HT1080 (cell line): ENCODE results near the gene LIN7A. TPM values are rescaled to one million over a fixed set of nuclear protein-coding genes. Genes with fewer than 3 reads are reported as not detected.

ENCODE experiments used
- DNase-seq: peaks from one replicate; pipeline ENCODE4 v3.0.0-alpha.2; 2015; ENCODE audit warnings: low read depth
- small RNA-seq: library from RNA; depleted of rRNA; stranded (forward); fragments of <200 nt; gene quantifications from one replicate; pipeline ENCODE3, GENCODE V24; 2014
- total RNA-seq: library from RNA; depleted of rRNA; stranded (reverse); fragments of >200 nt; shearing (Covaris generic); gene quantifications from 2 replicates; pipeline ENCODE4 v1.2.3, GENCODE V29; 2014; rRNA removed

The LIN7A gene
- total RNA-seq, 1 experiment from 2014 or later: 1.8 TPM

DNA sequence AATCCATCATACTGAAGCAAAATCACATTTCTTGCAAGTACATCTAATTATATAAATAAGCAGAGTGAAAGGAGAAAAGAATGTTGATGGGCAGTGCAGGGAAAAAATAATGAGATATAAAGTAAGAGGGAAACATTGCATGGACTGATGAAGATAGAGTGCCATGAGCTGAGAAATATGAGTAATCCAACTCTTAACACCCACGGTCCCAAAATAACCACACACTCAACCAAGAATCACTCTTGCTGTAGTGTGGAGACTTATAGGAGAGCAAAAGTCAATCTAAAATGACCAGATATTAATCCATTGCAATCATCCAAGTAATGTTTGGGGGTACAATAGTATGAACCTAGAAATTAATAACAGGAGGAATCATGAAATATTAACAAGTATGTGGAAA lies 180.9 kb downstream of the LIN7A start:
- DNase-seq: no peak

DNA sequence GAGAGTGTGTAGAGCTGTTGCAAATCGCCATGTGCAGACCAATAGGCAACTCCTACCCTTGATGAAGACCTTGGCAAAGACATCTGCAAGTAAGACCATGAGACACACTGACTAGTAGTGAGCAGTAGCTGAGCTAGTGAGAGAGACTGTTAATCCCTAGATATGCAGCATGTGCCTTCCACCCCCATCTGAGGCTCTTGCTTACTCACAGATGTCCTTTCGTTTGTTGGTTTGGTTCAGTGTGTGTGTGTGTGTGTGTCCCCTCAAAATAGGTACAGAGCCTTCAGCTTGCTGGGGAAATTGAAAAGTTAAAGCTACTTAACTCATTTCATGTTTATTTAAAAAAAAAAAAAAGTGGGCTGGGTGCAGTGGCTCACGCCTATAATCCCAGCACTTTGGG lies 183.5 kb downstream of the LIN7A start:
- no peak for DNase-seq

DNA sequence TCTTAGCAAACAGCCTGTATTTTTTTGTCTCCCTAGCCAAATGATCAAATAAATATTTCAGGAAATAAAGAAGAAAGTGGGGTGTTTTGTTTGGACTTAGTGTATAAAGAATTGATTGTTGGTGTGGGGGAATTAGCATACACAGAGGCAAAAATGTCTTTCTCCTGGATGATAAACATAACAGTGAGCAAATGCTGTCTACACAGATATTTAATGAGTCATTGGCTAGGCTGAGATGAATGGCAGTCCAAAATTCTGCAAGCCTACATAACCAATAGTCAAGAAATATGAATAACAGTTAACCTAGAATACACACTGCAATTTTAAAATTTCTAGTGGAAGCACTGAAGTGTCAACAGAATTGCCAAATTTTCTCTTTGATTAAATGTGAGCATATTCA lies 185.3 kb downstream of the LIN7A start:
- no peak for DNase-seq

GRCh38 chr12:80749456-80749855 lies 188.3 kb downstream of the LIN7A start:
- no peak for DNase-seq

DNA sequence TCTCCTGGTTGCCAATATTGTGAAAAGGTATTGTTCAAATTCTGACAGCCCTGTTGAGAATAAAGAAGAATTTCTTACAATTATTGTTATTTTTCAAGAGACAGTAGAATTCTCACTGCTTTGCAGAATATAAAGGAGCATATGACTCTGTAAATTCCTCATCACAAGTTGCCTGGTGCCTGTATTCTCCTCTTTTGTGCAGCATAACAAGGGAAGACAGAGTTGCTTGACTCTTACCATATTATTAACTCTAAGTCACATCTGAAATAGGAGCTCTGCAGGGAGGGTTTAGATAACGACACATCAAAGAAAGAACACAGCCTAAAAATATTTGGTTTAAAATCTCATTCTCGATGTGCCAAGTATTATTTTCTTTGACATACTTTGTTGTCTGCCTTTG lies 189.9 kb downstream of the LIN7A start:
- no peak for DNase-seq

GRCh38 chr12:80745851-80746505 lies 191.8 kb downstream of the LIN7A start:
- DNase-seq: no peak

Small RNAs within 50 kb of the gene (small RNA-seq; reads per million reads assigned to genes)
- gene MIR617 (not detected), gene MIR618 (not detected)

Other genes starting within 250 kb of the LIN7A start
- not detected in 2 replicates for gene MYF6, start 230.3 kb downstream of the LIN7A start, total RNA-seq
- gene MYF5, start 221.0 kb downstream of the LIN7A start, total RNA-seq: not detected in 2 replicates
- not detected in 2 replicates for gene ACSS3, start 140.1 kb upstream of the LIN7A start, total RNA-seq